IPS-20b (cell line): Measurements from ENCODE around the gene WNK1.

Experiments used
- H3K27ac ChIP-seq: one replicate; pipeline ENCODE4 v1.5.1; 2013; ENCODE audit warnings: low read length
- H3K27me3 ChIP-seq: 2 replicates; pipeline ENCODE4 v1.6.1; 2013; ENCODE audit warnings: mild to moderate bottlenecking, low read length, inconsistent platforms; ENCODE audit not compliant: insufficient read depth
- H3K36me3 ChIP-seq: 2 replicates; pipeline ENCODE4 v1.6.1; 2013; ENCODE audit warnings: low read depth, mild to moderate bottlenecking, inconsistent platforms, low read length, moderate library complexity; ENCODE audit not compliant: insufficient read depth
- H3K4me1 ChIP-seq: 2 replicates; pipeline ENCODE4 v1.6.1; 2013; ENCODE audit warnings: mild to moderate bottlenecking, control low read depth, inconsistent platforms, low read length, moderate library complexity; ENCODE audit not compliant: insufficient read depth
- H3K4me3 ChIP-seq: 2 replicates; pipeline ENCODE4 v1.5.1; 2013; ENCODE audit warnings: mild to moderate bottlenecking, low read length, inconsistent platforms
- H3K9ac ChIP-seq: 2 replicates; pipeline ENCODE4 v1.6.1; 2013; ENCODE audit warnings: low read depth, mild to moderate bottlenecking, inconsistent platforms, low read length, moderate library complexity
- H3K9me3 ChIP-seq: 2 replicates; pipeline ENCODE4 v1.6.1; 2013; ENCODE audit warnings: mild to moderate bottlenecking, low read depth, low read length, inconsistent platforms; ENCODE audit not compliant: insufficient read depth

Gene WNK1

DNA sequence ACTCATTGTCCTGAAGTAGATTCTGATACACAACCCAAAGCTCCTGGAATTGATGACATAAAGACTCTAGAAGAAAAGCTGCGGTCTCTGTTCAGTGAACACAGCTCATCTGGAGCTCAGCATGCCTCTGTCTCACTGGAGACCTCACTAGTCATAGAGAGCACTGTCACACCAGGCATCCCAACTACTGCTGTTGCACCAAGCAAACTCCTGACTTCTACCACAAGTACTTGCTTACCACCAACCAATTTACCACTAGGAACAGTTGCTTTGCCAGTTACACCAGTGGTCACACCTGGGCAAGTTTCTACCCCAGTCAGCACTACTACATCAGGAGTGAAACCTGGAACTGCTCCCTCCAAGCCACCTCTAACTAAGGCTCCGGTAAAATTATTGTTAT is 133.3 kb downstream of the WNK1 start:
- no peak overlapping the region for H3K27ac ChIP-seq
- no peak overlapping the region for H3K9ac ChIP-seq
- peaks cover 100% of the 10 kb centered on the region for H3K36me3 ChIP-seq
- H3K9me3 ChIP-seq, result no peaks in the 10 kb centered on the region
- no peaks in the 10 kb centered on the region for H3K4me1 ChIP-seq
- no peak overlapping the region for H3K4me3 ChIP-seq
- H3K27me3 ChIP-seq, result no peaks in the 10 kb centered on the region

DNA sequence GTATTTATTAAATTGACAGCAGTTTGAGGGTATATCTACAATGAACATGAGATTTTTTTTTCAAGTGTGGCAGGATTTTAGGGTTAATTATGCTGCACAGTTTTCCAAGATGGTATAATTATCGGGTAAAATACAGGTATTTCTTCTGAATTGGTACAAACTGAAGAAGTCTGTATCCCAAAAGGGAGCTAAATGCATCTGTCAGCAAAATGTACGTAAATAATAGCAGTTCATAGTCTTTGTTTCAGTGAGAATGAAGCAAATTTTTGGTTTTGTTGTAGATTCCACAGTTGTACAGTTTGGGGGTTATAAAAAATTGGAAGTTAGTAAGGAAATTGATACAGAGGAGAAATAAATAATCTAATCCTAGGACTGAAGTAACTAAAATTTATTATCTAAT is 133.8 kb downstream of the WNK1 start:
- no peaks in the 10 kb centered on the region for H3K9me3 ChIP-seq
- H3K36me3 ChIP-seq, result peaks cover 100% of the 10 kb centered on the region
- H3K9ac ChIP-seq, result no peak overlapping the region
- H3K4me3 ChIP-seq, result no peak overlapping the region
- H3K4me1 ChIP-seq, result no peaks in the 10 kb centered on the region
- no peak overlapping the region for H3K27ac ChIP-seq
- no peaks in the 10 kb centered on the region for H3K27me3 ChIP-seq

DNA sequence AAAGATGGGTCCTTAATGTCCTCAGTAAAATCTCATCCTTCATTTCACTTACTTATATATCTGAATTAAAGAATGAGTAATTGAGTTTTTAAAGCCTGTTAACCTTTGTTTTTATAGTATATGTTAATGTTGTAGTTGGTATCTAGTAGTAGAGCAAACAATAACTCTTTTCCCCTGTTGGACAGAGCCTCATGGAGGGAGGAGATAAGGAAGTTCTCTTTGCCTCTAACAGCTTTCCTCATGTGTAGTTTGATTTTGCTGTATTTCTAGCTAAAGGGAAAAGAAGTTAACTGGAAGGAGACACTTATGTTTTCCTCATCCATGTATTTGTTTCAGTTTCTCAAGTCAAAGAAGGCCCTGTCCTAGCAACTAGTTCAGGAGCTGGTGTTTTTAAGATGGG is 141.8 kb downstream of the WNK1 start:
- Histone ChIP-seq H3K4me1 (no peaks in the 10 kb centered on the region), H3K27ac (no peak overlapping the region), H3K9ac (no peak overlapping the region), H3K36me3 (peaks cover 81% of the 10 kb centered on the region), H3K27me3 (no peaks in the 10 kb centered on the region), H3K4me3 (no peak overlapping the region), H3K9me3 (no peaks in the 10 kb centered on the region)

DNA sequence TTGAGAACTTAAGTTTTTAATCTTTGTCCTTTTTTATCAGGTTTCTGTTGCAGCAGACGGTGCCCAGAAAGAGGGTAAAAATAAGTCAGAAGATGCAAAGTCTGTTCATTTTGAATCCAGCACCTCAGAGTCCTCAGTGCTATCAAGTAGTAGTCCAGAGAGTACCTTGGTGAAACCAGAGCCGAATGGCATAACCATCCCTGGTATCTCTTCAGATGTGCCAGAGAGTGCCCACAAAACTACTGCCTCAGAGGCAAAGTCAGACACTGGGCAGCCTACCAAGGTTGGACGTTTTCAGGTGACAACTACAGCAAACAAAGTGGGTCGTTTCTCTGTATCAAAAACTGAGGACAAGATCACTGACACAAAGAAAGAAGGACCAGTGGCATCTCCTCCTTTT is 143.7 kb downstream of the WNK1 start:
- H3K36me3 ChIP-seq, result peaks cover 81% of the 10 kb centered on the region
- H3K4me1 ChIP-seq, result no peaks in the 10 kb centered on the region
- no peak overlapping the region for H3K9ac ChIP-seq
- no peaks in the 10 kb centered on the region for H3K27me3 ChIP-seq
- no peaks in the 10 kb centered on the region for H3K9me3 ChIP-seq
- H3K4me3 ChIP-seq, result no peak overlapping the region
- H3K27ac ChIP-seq, result no peak overlapping the region

DNA sequence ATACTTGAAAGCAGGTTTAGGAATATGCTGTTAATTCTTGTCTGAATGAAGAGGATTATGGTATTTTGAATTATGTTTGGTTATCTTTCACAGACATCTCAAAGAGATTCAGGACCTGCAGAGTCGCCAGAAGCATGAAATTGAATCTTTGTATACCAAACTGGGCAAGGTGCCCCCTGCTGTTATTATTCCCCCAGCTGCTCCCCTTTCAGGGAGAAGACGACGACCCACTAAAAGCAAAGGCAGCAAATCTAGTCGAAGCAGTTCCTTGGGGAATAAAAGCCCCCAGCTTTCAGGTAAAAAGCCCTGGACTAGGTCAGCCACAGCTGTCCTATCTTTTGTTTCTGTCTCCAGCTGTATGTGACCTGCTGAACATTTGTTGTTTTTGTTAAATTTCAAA is 145.0 kb downstream of the WNK1 start:
- peaks cover 85% of the 10 kb centered on the region for H3K36me3 ChIP-seq

DNA sequence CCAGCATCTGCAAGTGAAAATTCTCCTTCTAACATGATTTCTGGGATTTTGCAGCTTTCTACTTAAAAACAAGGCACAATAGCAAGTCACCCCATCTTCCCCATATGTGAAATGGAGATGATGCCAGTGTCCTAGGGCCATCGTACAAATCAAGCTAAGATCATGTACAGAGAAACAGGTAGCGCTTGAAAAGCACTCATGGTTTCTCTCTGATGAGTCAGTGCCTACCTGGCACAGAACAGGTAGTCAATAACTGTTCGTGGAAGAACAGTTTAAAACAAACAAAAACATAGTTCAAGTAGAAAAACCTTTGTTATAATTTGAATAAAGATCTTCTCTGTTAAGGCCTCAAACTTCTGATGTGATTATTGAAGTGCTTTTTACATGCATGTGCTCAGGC is 150.2 kb downstream of the WNK1 start:
- Histone ChIP-seq H3K27ac (no peak overlapping the region), H3K9ac (no peak overlapping the region), H3K36me3 (peaks cover 91% of the 10 kb centered on the region), H3K4me3 (no peak overlapping the region), H3K4me1 (no peaks in the 10 kb centered on the region), H3K9me3 (no peaks in the 10 kb centered on the region), H3K27me3 (no peaks in the 10 kb centered on the region)

More for the DNA sequence above, 145.0 kb downstream of the WNK1 start:
- H3K9ac ChIP-seq, result no peak overlapping the region
- H3K9me3 ChIP-seq, result no peaks in the 10 kb centered on the region
- no peak overlapping the region for H3K4me3 ChIP-seq
- no peaks in the 10 kb centered on the region for H3K27me3 ChIP-seq
- no peaks in the 10 kb centered on the region for H3K4me1 ChIP-seq
- no peak overlapping the region for H3K27ac ChIP-seq

DNA sequence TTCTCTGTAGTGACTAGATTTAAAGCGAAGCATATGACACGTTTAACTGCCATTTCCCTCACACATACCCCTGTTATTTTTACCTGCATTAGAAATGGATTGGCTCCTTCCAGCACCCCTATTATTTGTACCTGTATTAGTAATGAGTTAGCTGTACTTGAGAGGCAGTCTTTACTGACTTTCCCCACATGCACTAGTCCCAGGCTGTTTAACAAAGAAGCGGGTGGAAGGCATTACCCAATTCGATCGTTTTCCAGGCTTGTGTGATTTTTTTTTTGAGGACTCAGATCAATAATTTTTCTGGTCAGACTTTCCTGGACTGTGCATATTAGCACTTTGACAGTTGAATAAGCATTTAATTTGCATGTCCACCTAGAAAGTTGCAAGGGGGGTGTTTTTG is 150.7 kb downstream of the WNK1 start:
- Histone ChIP-seq H3K4me3 (no peak overlapping the region), H3K27ac (no peak overlapping the region), H3K9me3 (no peaks in the 10 kb centered on the region), H3K27me3 (no peaks in the 10 kb centered on the region), H3K36me3 (peaks cover 91% of the 10 kb centered on the region), H3K9ac (no peak overlapping the region), H3K4me1 (no peaks in the 10 kb centered on the region)

DNA sequence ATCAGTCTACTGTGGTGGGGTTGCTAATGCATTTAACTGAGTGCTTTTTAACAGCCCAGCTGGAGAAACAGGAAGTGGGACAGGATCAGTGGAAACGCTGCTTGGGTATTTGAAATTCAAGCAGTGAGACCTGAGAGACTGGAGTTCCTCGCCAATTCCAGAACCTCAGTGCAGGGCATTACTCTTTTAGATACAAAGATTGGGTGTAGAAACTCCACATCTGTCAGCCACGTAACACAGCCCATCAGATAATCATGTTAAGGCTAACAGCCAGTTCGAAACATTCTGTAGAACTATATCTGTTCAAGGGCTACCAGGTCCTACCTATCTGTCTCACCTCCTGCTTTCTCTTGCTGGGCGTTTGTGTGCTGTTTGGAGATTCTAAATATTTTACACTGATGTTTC is 151.6 kb downstream of the WNK1 start:
- Histone ChIP-seq H3K27ac (no peak overlapping the region), H3K4me3 (no peak overlapping the region), H3K27me3 (no peaks in the 10 kb centered on the region), H3K9me3 (no peaks in the 10 kb centered on the region), H3K36me3 (peaks cover 96% of the 10 kb centered on the region), H3K9ac (no peak overlapping the region), H3K4me1 (no peaks in the 10 kb centered on the region)

DNA sequence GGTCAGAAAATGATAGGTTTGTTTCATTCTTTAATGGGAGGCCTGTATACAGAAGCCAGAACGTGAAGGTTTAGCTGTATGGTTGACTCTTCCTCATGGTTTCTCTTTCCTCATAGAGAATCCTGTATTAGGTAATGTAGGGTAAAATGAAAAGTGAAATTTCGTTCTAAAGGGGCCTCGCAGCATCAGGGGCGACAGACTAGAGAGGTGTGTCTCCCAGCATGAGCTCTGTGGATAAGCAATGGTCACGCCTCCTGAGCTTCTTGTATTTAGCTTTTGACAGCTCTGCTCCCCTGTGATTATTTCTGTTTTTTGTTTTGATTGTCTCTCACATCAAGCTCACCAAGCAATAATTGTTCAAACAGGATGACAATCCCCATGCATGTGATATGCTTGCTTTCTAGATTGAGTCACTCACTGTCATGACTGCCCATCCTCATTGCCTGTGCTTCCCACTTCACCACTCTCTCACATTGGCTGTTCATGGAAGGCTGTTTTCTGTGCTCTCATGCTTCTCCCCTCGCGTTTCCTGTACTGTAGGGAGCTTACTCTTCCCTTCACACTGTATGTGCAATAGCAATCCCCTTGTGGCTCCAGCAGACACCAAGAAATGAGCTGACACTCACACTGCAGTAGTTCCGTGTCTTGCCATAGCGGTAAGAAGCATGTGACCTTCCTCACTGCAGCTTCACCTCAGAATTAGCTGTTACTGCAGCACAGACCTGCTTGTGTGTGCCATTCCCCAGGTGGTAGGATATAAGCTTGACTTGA is 153.1 kb downstream of the WNK1 start:
- Histone ChIP-seq H3K27me3 (no peaks in the 10 kb centered on the region), H3K9me3 (no peaks in the 10 kb centered on the region), H3K36me3 (peaks cover 96% of the 10 kb centered on the region), H3K4me1 (no peaks in the 10 kb centered on the region), H3K4me3 (no peak overlapping the region), H3K9ac (no peak overlapping the region), H3K27ac (no peak overlapping the region)

DNA sequence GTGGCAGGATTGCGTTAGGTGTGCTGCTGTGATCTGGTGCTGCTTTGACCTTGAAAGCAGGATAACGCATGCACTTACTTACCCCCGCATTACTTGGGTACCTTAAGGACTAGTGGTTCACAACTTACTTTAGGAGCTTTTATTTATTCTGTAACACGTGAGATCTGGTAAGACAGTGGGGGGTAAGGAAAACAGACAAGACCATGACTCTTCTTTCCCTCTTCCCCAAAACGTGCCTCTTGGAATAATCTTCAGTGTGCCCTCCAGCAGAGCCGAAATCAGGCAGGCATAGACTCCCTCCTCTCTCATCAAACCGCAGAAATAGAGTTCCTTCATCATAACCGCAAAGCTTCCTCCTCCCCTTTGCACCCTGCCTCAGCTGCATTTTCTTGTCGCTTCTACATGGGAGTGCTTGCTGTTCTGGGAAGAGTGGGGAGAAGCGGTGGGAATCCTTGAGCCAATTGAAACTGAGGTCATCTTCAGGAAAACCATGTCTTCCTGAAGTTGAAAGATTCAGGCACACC is 153.7 kb downstream of the WNK1 start:
- no peak overlapping the region for H3K9ac ChIP-seq
- no peak overlapping the region for H3K4me3 ChIP-seq
- peaks cover 96% of the 10 kb centered on the region for H3K36me3 ChIP-seq
- H3K9me3 ChIP-seq, result no peaks in the 10 kb centered on the region
- no peaks in the 10 kb centered on the region for H3K4me1 ChIP-seq
- H3K27me3 ChIP-seq, result no peaks in the 10 kb centered on the region
- H3K27ac ChIP-seq, result no peak overlapping the region

DNA sequence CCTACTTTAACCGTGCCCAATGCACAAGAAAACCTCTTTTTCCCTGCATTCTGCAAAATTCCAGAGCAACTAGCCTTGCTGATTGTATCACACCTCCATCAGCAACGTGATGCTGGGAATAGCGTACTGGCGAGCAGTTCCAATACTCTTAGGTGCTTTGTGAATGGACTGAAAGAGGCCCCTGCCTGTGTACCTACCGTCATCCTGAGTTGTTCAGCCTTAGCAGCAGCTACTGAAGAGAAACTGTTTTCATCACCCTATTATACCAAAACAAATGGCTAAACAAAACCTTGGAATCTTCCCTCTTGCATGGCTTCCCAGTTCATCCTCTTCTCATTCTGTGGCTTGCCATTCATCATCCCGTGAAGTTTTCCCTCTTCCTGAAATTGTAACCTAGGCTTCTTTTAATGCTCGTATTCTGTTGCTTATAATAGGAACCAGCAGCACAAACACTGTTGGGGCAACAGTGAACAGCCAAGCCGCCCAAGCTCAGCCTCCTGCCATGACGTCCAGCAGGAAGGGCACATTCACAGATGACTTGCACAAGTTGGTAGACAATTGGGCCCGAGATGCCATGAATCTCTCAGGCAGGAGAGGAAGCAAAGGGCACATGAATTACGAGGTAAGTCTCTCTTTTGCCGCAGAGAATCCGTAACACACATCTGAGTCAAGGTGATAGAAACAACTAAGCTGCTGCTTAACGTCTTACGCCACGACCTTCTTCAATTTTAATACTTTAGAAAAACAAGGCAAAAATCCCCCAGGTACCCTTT is 155.2 kb downstream of the WNK1 start:
- H3K4me1 ChIP-seq, result no peaks in the 10 kb centered on the region
- no peak overlapping the region for H3K4me3 ChIP-seq
- no peak overlapping the region for H3K27ac ChIP-seq
- peaks cover 96% of the 10 kb centered on the region for H3K36me3 ChIP-seq
- H3K27me3 ChIP-seq, result no peaks in the 10 kb centered on the region
- H3K9ac ChIP-seq, result no peak overlapping the region
- H3K9me3 ChIP-seq, result no peaks in the 10 kb centered on the region

DNA sequence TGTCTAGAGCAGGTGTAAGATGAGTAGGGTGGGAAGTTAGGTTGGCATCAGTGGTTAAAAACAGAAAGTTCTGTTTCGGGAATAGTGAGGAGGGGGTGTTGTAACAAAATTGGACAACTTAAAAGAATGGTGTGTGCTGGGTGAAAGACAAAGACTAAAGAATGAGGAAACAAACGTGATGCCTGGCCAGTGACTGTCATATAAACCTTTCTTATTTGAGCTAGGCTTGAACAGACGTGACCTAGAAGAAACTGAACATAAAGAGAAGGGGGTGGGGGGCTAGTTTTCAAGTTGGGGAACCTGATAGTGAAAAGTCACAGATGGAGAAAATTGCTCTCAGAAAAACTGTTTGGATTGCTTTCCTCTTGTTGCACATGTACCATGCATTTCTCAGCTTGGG is 157.5 kb downstream of the WNK1 start:
- H3K4me1 ChIP-seq, result no peaks in the 10 kb centered on the region
- no peaks in the 10 kb centered on the region for H3K27me3 ChIP-seq
- no peaks in the 10 kb centered on the region for H3K9me3 ChIP-seq
- no peak overlapping the region for H3K27ac ChIP-seq
- peaks cover 96% of the 10 kb centered on the region for H3K36me3 ChIP-seq
- no peak overlapping the region for H3K4me3 ChIP-seq
- H3K9ac ChIP-seq, result no peak overlapping the region
